GM18519 (cell line): Measurements from ENCODE around the gene NFIC.
"Not testable (repeated sequence)": the region's sequence is repeated elsewhere in the genome, so short reads cannot be mapped to it uniquely, and the experiment has no call there.

Experiments
- ATAC-seq: cut with Tn5 transposase; IDR thresholded peaks from one replicate; pipeline ENCODE4 v1.9.1; 2021; ENCODE audit warnings: mild to moderate bottlenecking, moderate library complexity; ENCODE audit not compliant: unreplicated experiment, low FRiP score

Gene NFIC

GRCh38 chr19:3444695-3445234 is 78.4 kb downstream of the NFIC start:
- no peak for ATAC-seq

GRCh38 chr19:3446657-3447056 is 80.3 kb downstream of the NFIC start:
- ATAC-seq: not testable (repeated sequence)

GRCh38 chr19:3448616-3449334 is 82.4 kb downstream of the NFIC start:
- no peak for ATAC-seq

- ATAC-seq: no peak
Measured at GRCh38 chr19:3450796-3451411, 84.5 kb downstream of the NFIC start.

GRCh38 chr19:3451451-3451866 is 85.1 kb downstream of the NFIC start:
- ATAC-seq: no peak

- no peak for ATAC-seq
Measured at GRCh38 chr19:3452171-3452941, 86.0 kb downstream of the NFIC start.

GRCh38 chr19:3452942-3453214 is 86.5 kb downstream of the NFIC start:
- not testable (repeated sequence) for ATAC-seq

- ATAC-seq: no peak
Measured at GRCh38 chr19:3453840-3454239, 87.5 kb downstream of the NFIC start.

GRCh38 chr19:3454656-3455392 is 88.4 kb downstream of the NFIC start:
- ATAC-seq: no peak

- ATAC-seq: no peak
Measured at GRCh38 chr19:3455393-3455955, 89.1 kb downstream of the NFIC start.

- ATAC-seq: no peak
Measured at GRCh38 chr19:3455960-3456601, 89.7 kb downstream of the NFIC start.

GRCh38 chr19:3456925-3457527 is 90.6 kb downstream of the NFIC start:
- ATAC-seq: no peak

GRCh38 chr19:3457528-3458228 is 91.3 kb downstream of the NFIC start:
- no peak for ATAC-seq

GRCh38 chr19:3458229-3459088 is 92.1 kb downstream of the NFIC start:
- ATAC-seq: no peak

GRCh38 chr19:3459089-3459881 is 92.9 kb downstream of the NFIC start:
- ATAC-seq: no peak

- ATAC-seq: no peak
Measured at GRCh38 chr19:3459965-3460582, 93.7 kb downstream of the NFIC start.
